GM12892 (cell line): Measurements from ENCODE around the gene KAT8.

ENCODE experiments used
- POLR2A ChIP-seq: IDR thresholded peaks from 2 replicates; pipeline ENCODE4 v1.6.1; 2011; ENCODE audit warnings: low read depth, low read length, control low read depth
- POLR2AphosphoS5 ChIP-seq: IDR thresholded peaks from 2 replicates; pipeline ENCODE4 v1.6.1; 2011; ENCODE audit warnings: low read depth, low read length, control low read depth
- TAF1 ChIP-seq: IDR thresholded peaks from 2 replicates; pipeline ENCODE4 v1.6.1; 2011; ENCODE audit warnings: low read depth, mild to moderate bottlenecking, control low read depth, low read length, borderline replicate concordance

- TF ChIP-seq POLR2AphosphoS5 (no peak), TAF1 (no peak), POLR2A (no peak)
These were observed 16.7 kb downstream of the KAT8 start for GRCh38 chr16:31134091-31134571.
